Measurements from ENCODE around the gene SOCS4. TPM values are rescaled to one million over a fixed set of nuclear protein-coding genes. Genes with fewer than 3 reads are reported as not detected.

The SOCS4 gene
- total and polyA plus RNA-seq, 2 of the 13 experiments (the other 11 are each of a cell fraction or from before 2014, with no cell fraction given) = 4.0 to 10.0 TPM

DNA sequence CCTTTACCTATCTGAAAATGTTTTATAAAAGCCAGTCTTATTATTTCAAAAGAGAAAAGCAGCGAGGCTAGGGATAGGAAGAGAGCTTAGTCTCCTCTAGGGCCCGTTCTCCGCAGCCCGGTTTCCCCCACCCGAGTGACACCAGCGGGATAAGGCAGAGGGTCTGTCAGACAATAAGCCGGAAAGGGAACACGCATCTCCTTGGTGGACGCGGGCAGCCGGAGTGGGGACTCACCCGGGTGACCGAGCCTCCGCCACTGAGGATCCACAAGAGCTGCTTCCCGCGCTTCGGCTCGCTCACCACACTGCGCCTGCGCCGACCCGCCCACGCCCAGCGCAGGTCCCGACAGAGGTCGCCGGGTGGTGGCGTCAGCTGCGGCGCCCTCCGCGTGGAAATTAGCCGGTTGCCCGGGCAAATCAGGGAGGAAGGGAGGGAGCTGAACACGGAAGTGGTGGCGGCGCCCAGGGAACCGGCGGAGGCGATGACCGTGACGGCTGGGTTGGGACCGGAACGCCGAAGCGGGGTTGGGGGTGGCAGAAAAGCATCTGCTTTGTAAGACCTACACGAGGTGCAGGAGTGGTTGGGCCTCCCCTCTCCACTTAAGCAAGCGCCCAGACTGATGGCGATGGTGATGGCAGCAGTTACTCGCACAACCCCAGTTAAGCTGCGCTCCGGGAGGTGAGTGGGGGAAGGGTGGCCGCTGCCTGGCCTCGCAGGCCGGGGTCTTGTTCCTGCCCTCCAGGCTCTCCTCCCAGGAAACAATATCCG lies at the start of gene SOCS4, which contains the start of gene WDHD1 (continued):
- TF ChIP-seq, protein P1, sequence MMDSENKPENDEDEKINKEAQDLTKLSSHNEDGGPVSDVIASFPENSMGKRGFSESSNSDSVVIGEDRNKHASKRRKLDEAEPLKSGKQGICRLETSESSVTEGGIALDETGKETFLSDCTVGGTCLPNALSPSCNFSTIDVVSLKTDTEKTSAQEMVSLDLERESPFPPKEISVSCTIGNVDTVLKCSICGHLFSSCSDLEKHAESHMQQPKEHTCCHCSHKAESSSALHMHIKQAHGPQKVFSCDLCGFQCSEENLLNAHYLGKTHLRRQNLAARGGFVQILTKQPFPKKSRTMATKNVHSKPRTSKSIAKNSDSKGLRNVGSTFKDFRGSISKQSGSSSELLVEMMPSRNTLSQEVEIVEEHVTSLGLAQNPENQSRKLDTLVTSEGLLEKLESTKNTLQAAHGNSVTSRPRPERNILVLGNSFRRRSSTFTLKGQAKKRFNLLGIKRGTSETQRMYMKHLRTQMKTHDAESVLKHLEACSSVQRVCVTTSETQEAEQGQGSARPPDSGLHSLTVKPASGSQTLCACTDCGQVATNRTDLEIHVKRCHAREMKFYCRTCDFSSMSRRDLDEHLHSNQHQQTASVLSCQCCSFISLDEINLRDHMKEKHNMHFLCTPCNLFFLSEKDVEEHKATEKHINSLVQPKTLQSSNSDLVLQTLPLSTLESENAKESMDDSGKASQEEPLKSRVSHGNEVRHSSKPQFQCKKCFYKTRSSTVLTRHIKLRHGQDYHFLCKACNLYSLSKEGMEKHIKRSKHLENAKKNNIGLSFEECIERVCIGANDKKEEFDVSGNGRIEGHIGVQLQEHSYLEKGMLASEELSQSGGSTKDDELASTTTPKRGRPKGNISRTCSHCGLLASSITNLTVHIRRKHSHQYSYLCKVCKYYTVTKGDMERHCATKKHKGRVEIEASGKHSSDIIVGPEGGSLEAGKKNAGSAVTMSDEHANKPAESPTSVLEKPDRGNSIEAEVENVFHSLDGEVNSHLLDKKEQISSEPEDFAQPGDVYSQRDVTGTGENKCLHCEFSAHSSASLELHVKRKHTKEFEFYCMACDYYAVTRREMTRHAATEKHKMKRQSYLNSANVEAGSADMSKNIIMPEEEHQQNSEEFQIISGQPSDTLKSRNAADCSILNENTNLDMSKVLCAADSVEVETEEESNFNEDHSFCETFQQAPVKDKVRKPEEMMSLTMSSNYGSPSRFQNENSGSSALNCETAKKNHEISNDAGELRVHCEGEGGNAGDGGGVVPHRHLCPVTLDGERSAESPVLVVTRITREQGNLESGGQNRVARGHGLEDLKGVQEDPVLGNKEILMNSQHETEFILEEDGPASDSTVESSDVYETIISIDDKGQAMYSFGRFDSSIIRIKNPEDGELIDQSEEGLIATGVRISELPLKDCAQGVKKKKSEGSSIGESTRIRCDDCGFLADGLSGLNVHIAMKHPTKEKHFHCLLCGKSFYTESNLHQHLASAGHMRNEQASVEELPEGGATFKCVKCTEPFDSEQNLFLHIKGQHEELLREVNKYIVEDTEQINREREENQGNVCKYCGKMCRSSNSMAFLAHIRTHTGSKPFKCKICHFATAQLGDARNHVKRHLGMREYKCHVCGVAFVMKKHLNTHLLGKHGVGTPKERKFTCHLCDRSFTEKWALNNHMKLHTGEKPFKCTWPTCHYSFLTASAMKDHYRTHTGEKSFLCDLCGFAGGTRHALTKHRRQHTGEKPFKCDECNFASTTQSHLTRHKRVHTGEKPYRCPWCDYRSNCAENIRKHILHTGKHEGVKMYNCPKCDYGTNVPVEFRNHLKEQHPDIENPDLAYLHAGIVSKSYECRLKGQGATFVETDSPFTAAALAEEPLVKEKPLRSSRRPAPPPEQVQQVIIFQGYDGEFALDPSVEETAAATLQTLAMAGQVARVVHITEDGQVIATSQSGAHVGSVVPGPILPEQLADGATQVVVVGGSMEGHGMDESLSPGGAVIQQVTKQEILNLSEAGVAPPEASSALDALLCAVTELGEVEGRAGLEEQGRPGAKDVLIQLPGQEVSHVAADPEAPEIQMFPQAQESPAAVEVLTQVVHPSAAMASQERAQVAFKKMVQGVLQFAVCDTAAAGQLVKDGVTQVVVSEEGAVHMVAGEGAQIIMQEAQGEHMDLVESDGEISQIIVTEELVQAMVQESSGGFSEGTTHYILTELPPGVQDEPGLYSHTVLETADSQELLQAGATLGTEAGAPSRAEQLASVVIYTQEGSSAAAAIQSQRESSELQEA (CRISPR knock-in tag; IDR thresholded peaks at IDR 0.05; ENCODE audit: not compliant biosample characterization) = no peak
- TF ChIP-seq ZNF232 (CRISPR knock-in tag; IDR thresholded peaks at IDR 0.05; ENCODE audit: borderline replicate concordance) = peak; percentile 57; the same call in 1 of the 2 replicates
- no peak for TF ChIP-seq ZNF468 (CRISPR knock-in tag; IDR thresholded peaks at IDR 0.05)
- peak; percentile 84 for TF ChIP-seq HNRNPK (IDR thresholded peaks at IDR 0.05; ENCODE audit: low read depth, low read length, poor library complexity, severe bottlenecking)
- no peak for TF ChIP-seq ZNF12 (CRISPR knock-in tag; IDR thresholded peaks at IDR 0.05)
- TF ChIP-seq, protein P2, sequence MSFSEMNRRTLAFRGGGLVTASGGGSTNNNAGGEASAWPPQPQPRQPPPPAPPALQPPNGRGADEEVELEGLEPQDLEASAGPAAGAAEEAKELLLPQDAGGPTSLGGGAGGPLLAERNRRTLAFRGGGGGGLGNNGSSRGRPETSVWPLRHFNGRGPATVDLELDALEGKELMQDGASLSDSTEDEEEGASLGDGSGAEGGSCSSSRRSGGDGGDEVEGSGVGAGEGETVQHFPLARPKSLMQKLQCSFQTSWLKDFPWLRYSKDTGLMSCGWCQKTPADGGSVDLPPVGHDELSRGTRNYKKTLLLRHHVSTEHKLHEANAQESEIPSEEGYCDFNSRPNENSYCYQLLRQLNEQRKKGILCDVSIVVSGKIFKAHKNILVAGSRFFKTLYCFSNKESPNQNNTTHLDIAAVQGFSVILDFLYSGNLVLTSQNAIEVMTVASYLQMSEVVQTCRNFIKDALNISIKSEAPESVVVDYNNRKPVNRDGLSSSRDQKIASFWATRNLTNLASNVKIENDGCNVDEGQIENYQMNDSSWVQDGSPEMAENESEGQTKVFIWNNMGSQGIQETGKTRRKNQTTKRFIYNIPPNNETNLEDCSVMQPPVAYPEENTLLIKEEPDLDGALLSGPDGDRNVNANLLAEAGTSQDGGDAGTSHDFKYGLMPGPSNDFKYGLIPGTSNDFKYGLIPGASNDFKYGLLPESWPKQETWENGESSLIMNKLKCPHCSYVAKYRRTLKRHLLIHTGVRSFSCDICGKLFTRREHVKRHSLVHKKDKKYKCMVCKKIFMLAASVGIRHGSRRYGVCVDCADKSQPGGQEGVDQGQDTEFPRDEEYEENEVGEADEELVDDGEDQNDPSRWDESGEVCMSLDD (CRISPR knock-in tag; IDR thresholded peaks at IDR 0.05; ENCODE audit: borderline replicate concordance) = no peak
- no peak for TF ChIP-seq HOXA7 (CRISPR knock-in tag; IDR thresholded peaks at IDR 0.05)
- TF ChIP-seq, protein P3, sequence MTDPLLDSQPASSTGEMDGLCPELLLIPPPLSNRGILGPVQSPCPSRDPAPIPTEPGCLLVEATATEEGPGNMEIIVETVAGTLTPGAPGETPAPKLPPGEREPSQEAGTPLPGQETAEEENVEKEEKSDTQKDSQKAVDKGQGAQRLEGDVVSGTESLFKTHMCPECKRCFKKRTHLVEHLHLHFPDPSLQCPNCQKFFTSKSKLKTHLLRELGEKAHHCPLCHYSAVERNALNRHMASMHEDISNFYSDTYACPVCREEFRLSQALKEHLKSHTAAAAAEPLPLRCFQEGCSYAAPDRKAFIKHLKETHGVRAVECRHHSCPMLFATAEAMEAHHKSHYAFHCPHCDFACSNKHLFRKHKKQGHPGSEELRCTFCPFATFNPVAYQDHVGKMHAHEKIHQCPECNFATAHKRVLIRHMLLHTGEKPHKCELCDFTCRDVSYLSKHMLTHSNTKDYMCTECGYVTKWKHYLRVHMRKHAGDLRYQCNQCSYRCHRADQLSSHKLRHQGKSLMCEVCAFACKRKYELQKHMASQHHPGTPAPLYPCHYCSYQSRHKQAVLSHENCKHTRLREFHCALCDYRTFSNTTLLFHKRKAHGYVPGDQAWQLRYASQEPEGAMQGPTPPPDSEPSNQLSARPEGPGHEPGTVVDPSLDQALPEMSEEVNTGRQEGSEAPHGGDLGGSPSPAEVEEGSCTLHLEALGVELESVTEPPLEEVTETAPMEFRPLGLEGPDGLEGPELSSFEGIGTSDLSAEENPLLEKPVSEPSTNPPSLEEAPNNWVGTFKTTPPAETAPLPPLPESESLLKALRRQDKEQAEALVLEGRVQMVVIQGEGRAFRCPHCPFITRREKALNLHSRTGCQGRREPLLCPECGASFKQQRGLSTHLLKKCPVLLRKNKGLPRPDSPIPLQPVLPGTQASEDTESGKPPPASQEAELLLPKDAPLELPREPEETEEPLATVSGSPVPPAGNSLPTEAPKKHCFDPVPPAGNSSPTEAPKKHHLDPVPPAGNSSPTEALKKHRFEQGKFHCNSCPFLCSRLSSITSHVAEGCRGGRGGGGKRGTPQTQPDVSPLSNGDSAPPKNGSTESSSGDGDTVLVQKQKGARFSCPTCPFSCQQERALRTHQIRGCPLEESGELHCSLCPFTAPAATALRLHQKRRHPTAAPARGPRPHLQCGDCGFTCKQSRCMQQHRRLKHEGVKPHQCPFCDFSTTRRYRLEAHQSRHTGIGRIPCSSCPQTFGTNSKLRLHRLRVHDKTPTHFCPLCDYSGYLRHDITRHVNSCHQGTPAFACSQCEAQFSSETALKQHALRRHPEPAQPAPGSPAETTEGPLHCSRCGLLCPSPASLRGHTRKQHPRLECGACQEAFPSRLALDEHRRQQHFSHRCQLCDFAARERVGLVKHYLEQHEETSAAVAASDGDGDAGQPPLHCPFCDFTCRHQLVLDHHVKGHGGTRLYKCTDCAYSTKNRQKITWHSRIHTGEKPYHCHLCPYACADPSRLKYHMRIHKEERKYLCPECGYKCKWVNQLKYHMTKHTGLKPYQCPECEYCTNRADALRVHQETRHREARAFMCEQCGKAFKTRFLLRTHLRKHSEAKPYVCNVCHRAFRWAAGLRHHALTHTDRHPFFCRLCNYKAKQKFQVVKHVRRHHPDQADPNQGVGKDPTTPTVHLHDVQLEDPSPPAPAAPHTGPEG (CRISPR knock-in tag; IDR thresholded peaks at IDR 0.05) = no peak; the same call in 1 of the 2 replicates
- TF ChIP-seq ZNF160 (CRISPR knock-in tag; IDR thresholded peaks at IDR 0.05) = peak; percentile 79; the same call in 1 of the 2 replicates
- 0 out of 2 replicates have a peak, but pooled peaks have one; percentile 51 for TF ChIP-seq ZNF816 (CRISPR knock-in tag; IDR thresholded peaks at IDR 0.05; ENCODE audit: borderline replicate concordance)
